WERI-Rb-1 (cell line): ENCODE data around the gene SERPINA9.
"Not testable (repeated sequence)": the region's sequence is repeated elsewhere in the genome, so short reads cannot be mapped to it uniquely, and the experiment has no call there.

Experiments used
- DNase-seq: peaks from one replicate; pipeline ENCODE4 v3.0.0-alpha.2; 2020
- H3K27ac ChIP-seq: fragments of 250-450 bp; sonication (Bioruptor Pico); 2 replicates; pipeline ENCODE4 v1.5.1; 2020; ENCODE audit warnings: mild to moderate bottlenecking, moderate library complexity
- H3K27me3 ChIP-seq: fragments of 250-450 bp; sonication (Bioruptor Pico); 2 replicates; pipeline ENCODE4 v1.5.1; 2021; ENCODE audit warnings: mild to moderate bottlenecking, low read depth, moderate library complexity; ENCODE audit not compliant: insufficient read depth, severe bottlenecking
- H3K36me3 ChIP-seq: fragments of 250-450 bp; sonication (Bioruptor Pico); 2 replicates; pipeline ENCODE4 v1.5.1; 2020; ENCODE audit warnings: mild to moderate bottlenecking, moderate library complexity
- H3K4me3 ChIP-seq: 2 replicates; pipeline ENCODE4 v1.5.1; 2011; ENCODE audit warnings: low read depth, mild to moderate bottlenecking, control low read depth, low read length
- H3K9me3 ChIP-seq: fragments of 250-450 bp; sonication (Bioruptor Pico); 2 replicates; pipeline ENCODE4 v1.5.1; 2021; ENCODE audit warnings: mild to moderate bottlenecking, moderate library complexity; ENCODE audit not compliant: severe bottlenecking
- CTCF ChIP-seq: IDR thresholded peaks from 2 replicates; pipeline ENCODE4 v1.5.1; 2011; ENCODE audit warnings: low read depth, mild to moderate bottlenecking, control low read depth, inconsistent platforms, low read length

The SERPINA9 gene

GRCh38 chr14:94428610-94429009 lies 47.4 kb downstream of the SERPINA9 start:
- Histone ChIP-seq H3K36me3 (no peaks in the 10 kb centered on the region), H3K9me3 (peaks cover 4% of the 10 kb centered on the region), H3K4me3 (no peak overlapping the region), H3K27me3 (peaks cover 65% of the 10 kb centered on the region), H3K27ac (no peak overlapping the region)
- TF ChIP-seq CTCF = no peak
- DNase-seq = no peak

GRCh38 chr14:94427016-94427613 lies 48.9 kb downstream of the SERPINA9 start:
- Histone ChIP-seq H3K36me3 (no peaks in the 10 kb centered on the region), H3K9me3 (peaks cover 4% of the 10 kb centered on the region), H3K27me3 (peaks cover 66% of the 10 kb centered on the region), H3K27ac (no peak overlapping the region), H3K4me3 (no peak overlapping the region)
- no peak for TF ChIP-seq CTCF
- no peak for DNase-seq

- H3K27ac ChIP-seq = no peak overlapping the region
- DNase-seq = no peak
- peaks cover 4% of the 10 kb centered on the region for H3K9me3 ChIP-seq
- H3K27me3 ChIP-seq = peaks cover 68% of the 10 kb centered on the region
- H3K36me3 ChIP-seq = no peaks in the 10 kb centered on the region
- no peak overlapping the region for H3K4me3 ChIP-seq
- TF ChIP-seq CTCF = no peak
These were observed 49.5 kb downstream of the SERPINA9 start for GRCh38 chr14:94426526-94426925.

GRCh38 chr14:94424371-94424770 lies 51.6 kb downstream of the SERPINA9 start:
- DNase-seq = peak; percentile 17
- Histone ChIP-seq H3K9me3 (peaks cover 3% of the 10 kb centered on the region), H3K27ac (no peak overlapping the region), H3K4me3 (no peak overlapping the region), H3K27me3 (peaks cover 57% of the 10 kb centered on the region), H3K36me3 (no peaks in the 10 kb centered on the region)
- TF ChIP-seq CTCF = no peak

- peaks cover 55% of the 10 kb centered on the region for H3K27me3 ChIP-seq
- no peak overlapping the region for H3K4me3 ChIP-seq
- H3K36me3 ChIP-seq = no peaks in the 10 kb centered on the region
- peak; percentile 69 for DNase-seq
- TF ChIP-seq CTCF = peak; percentile 68
- H3K9me3 ChIP-seq = peaks cover 3% of the 10 kb centered on the region
- H3K27ac ChIP-seq = no peak overlapping the region
These were observed 52.4 kb downstream of the SERPINA9 start for GRCh38 chr14:94423453-94424056.

- peaks cover 3% of the 10 kb centered on the region for H3K9me3 ChIP-seq
- DNase-seq = no peak
- TF ChIP-seq CTCF = no peak
- no peaks in the 10 kb centered on the region for H3K36me3 ChIP-seq
- peaks cover 37% of the 10 kb centered on the region for H3K27me3 ChIP-seq
- H3K4me3 ChIP-seq = no peak overlapping the region
- no peak overlapping the region for H3K27ac ChIP-seq
These were observed 54.7 kb downstream of the SERPINA9 start for GRCh38 chr14:94421316-94421715.

- H3K27me3 ChIP-seq = peaks cover 29% of the 10 kb centered on the region
- H3K4me3 ChIP-seq, H3K9me3 ChIP-seq, DNase-seq, H3K36me3 ChIP-seq, H3K27ac ChIP-seq: not testable (repeated sequence)
These were observed 58.3 kb downstream of the SERPINA9 start for GRCh38 chr14:94417497-94418205.
